T-helper 17 cell (primary cell): Measurements from ENCODE around the gene WSCD2. TPM values are rescaled to one million over a fixed set of nuclear protein-coding genes. Genes with fewer than 3 reads are reported as not detected.
A peak's percentile ranks its signal among the peaks of the same experiment; 100 is the strongest.

Experiments used
- ATAC-seq: fragments of 150-1000 bp; cut with Tn5 transposase; 2 replicates; pipeline ENCODE4 v1.10.0; 2021; ENCODE audit warnings: mild to moderate bottlenecking, moderate library complexity
- DNase-seq, 3 donors: peaks; one replicate each; pipeline versions ENCODE4 v3.0.0 to v3.0.0-alpha.2; 2020 to 2021
- H3K9me3 ChIP-seq: one replicate; pipeline ENCODE4 v1.7.0; 2013; ENCODE audit warnings: low read length, mild to moderate bottlenecking; ENCODE audit not compliant: control insufficient read depth, poor library complexity, severe bottlenecking
- H3K27ac Mint-ChIP-seq: one replicate; pipeline ENCODE4 v1.8.0; 2022; ENCODE audit warnings: mild to moderate bottlenecking, moderate library complexity, mixed read lengths
- H3K27me3 Mint-ChIP-seq: one replicate; pipeline ENCODE4 v1.8.0; 2022; ENCODE audit warnings: mixed read lengths
- H3K36me3 Mint-ChIP-seq: one replicate; pipeline ENCODE4 v1.8.0; 2022; ENCODE audit warnings: low read depth, mixed read lengths
- H3K4me1 Mint-ChIP-seq: one replicate; pipeline ENCODE4 v1.8.0; 2022; ENCODE audit warnings: mild to moderate bottlenecking, mixed read lengths
- H3K4me3 Mint-ChIP-seq: one replicate; pipeline ENCODE4 v1.8.0; 2022; ENCODE audit warnings: mild to moderate bottlenecking, moderate library complexity, mixed read lengths
- total RNA-seq, 4 donors: library from RNA in 2 of 4; stranded (reverse) in 2 of 4; gene quantifications; one replicate each; pipeline ENCODE4 v1.2.3 and lab custom pipeline; 2022 to 2026

Gene WSCD2
- total RNA-seq, 2 donors from 2014 or later: 0.60 TPM; not detected in 1

GRCh38 chr12:108141600-108142130 is 12.6 kb downstream of the WSCD2 start:
- no peaks in the 10 kb centered on the region for H3K36me3 Mint-ChIP-seq
- H3K9me3 ChIP-seq: no peaks in the 10 kb centered on the region
- ATAC-seq: no peak
- H3K27me3 Mint-ChIP-seq: peaks cover 13% of the 10 kb centered on the region
- H3K27ac Mint-ChIP-seq: no peak overlapping the region
- no peak overlapping the region for H3K4me3 Mint-ChIP-seq
- DNase-seq: no peak
- peaks cover 2% of the 10 kb centered on the region for H3K4me1 Mint-ChIP-seq

GRCh38 chr12:108143144-108143543 is 14.1 kb downstream of the WSCD2 start:
- DNase-seq: no peak
- no peaks in the 10 kb centered on the region for H3K36me3 Mint-ChIP-seq
- H3K4me3 Mint-ChIP-seq: no peak overlapping the region
- ATAC-seq: no peak
- no peaks in the 10 kb centered on the region for H3K9me3 ChIP-seq
- peaks cover 15% of the 10 kb centered on the region for H3K27me3 Mint-ChIP-seq
- H3K4me1 Mint-ChIP-seq: peaks cover 2% of the 10 kb centered on the region
- peak overlapping the region; percentile 6 for H3K27ac Mint-ChIP-seq

GRCh38 chr12:108144080-108144479 is 15.0 kb downstream of the WSCD2 start:
- DNase-seq (no peak), ATAC-seq (no peak)
- H3K27me3 Mint-ChIP-seq: peaks cover 21% of the 10 kb centered on the region
- no peaks in the 10 kb centered on the region for H3K9me3 ChIP-seq
- no peak overlapping the region for H3K27ac Mint-ChIP-seq
- no peaks in the 10 kb centered on the region for H3K4me1 Mint-ChIP-seq
- H3K36me3 Mint-ChIP-seq: no peaks in the 10 kb centered on the region
- no peak overlapping the region for H3K4me3 Mint-ChIP-seq

GRCh38 chr12:108145011-108145410 is 15.9 kb downstream of the WSCD2 start:
- Mint-ChIP-seq H3K36me3 (no peaks in the 10 kb centered on the region), H3K27me3 (peaks cover 21% of the 10 kb centered on the region), H3K4me1 (no peaks in the 10 kb centered on the region), H3K4me3 (no peak overlapping the region), H3K27ac (no peak overlapping the region)
- ATAC-seq (no peak), DNase-seq (no peak)
- no peaks in the 10 kb centered on the region for H3K9me3 ChIP-seq

DNA sequence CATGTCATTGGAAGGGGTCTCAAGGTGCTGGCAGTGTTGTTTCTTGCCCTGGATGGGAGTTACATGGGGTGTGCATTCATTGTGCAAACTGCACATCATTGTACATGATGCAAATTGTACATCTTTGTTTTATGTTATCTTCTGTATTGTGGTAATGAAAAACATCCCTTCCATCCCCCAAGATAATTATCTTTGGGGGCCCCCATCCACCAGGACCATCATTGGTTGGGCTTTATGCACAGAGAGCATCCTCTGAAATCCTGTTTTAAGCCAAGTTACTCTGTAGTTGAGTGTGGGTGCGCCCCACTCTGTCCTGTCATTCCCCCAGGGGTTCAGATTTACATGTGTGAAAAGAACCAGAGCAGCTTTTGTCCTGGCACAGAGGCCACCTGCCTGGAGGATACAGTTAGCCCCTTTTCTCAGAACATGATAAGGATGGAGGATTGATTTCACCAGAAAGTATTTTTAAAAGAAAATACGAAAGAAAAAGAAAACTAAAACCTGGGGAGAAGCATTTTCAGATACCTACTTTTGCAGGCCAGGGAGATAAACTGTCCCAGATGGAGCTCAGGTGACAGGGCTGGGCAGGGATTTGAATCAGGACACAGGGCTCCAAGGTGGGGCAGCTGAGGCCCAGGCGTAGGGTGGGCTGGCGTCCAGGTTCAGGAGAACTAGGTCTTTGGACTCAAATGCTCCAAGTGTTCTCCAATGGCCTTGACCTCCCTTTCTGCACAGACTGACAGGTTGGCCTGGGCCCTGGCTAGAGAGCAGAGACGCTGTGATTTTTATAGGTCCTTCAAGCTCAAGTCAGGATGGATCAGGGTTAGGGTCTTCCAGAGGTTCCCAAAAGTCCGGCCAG is 17.2 kb downstream of the WSCD2 start:
- H3K4me1 Mint-ChIP-seq: no peaks in the 10 kb centered on the region
- ATAC-seq (no peak), DNase-seq (no peak)
- no peaks in the 10 kb centered on the region for H3K9me3 ChIP-seq
- peaks cover 13% of the 10 kb centered on the region for H3K27me3 Mint-ChIP-seq
- no peak overlapping the region for H3K4me3 Mint-ChIP-seq
- H3K36me3 Mint-ChIP-seq: no peaks in the 10 kb centered on the region
- H3K27ac Mint-ChIP-seq: no peak overlapping the region

DNA sequence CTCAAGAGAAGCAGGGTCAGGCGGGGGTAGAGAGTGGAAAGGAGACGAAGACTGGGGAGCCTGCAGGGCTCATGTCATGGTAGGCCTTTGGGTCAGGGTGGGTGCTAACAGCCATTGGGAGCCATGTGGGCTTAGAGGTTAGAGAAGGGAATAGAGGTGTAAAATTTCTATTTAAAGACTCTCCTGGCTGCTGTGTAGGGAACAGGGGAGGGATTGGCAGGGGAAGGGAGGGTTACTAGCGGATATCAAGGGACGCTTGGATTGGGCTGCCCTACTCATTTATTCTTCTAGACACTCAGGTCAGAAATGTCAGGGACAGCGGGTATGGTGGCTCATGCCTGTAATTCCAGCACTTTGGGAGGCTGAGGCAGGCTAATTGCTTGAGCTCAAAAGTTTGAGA is 18.2 kb downstream of the WSCD2 start:
- Mint-ChIP-seq H3K4me3 (no peak overlapping the region), H3K27ac (no peak overlapping the region), H3K4me1 (no peaks in the 10 kb centered on the region), H3K36me3 (no peaks in the 10 kb centered on the region), H3K27me3 (peaks cover 12% of the 10 kb centered on the region)
- DNase-seq (no peak), ATAC-seq (no peak)
- H3K9me3 ChIP-seq: no peaks in the 10 kb centered on the region

DNA sequence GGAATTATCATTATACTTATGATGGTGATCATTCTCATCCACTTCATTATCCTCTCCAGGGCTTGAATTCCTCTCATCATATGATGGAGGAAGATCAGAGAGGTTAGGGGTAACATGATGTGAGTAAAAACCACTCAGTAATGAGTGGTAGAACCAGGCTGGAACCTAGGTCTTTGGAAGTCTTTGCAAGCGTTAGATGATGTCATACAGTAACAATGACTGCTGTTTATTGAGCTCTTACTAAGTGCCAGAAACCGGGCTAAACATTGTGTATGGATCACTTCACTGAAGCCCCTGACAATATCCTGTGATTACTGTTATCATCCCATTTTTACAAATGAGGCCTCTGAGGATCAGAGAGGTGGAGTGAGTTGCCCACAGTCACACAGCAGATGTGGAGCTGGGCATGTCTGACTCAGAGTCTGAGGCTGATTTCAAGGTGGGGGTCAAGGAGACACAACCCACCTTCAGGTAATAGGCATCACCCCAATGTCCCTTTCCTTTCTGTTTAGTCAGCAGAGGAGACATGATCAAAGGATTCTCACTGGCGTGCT is 19.5 kb downstream of the WSCD2 start:
- ATAC-seq (no peak), DNase-seq (no peak)
- Mint-ChIP-seq H3K27me3 (peaks cover 12% of the 10 kb centered on the region), H3K4me1 (no peaks in the 10 kb centered on the region), H3K36me3 (no peaks in the 10 kb centered on the region), H3K4me3 (no peak overlapping the region), H3K27ac (no peak overlapping the region)
- no peaks in the 10 kb centered on the region for H3K9me3 ChIP-seq

DNA sequence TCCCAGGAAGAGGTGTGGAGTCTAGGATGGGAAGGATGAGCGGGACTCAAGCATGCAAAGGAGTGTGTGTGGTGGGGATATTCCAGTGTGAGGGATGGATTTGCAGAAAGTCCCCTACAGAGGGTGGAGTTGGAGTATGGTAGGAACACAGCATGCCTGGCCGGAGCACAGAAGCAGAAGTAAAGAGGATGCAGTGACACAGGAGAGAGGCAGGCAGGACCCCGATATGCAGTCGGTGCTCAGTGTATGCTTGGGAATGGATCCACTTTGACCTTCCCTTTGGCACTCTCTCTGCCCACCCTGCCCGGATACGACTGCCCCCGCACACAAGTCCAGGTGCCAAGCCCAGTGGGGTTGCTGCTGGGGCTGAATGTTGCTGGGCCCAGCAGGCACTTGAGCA is 21.3 kb downstream of the WSCD2 start:
- no peaks in the 10 kb centered on the region for H3K9me3 ChIP-seq
- no peaks in the 10 kb centered on the region for H3K4me1 Mint-ChIP-seq
- H3K36me3 Mint-ChIP-seq: no peaks in the 10 kb centered on the region
- H3K4me3 Mint-ChIP-seq: no peak overlapping the region
- DNase-seq (no peak), ATAC-seq (no peak)
- H3K27me3 Mint-ChIP-seq: peaks cover 12% of the 10 kb centered on the region
- H3K27ac Mint-ChIP-seq: no peak overlapping the region

- DNase-seq (no peak), ATAC-seq (no peak)
- Mint-ChIP-seq H3K27ac (no peak overlapping the region), H3K36me3 (no peaks in the 10 kb centered on the region), H3K27me3 (peaks cover 8% of the 10 kb centered on the region), H3K4me1 (no peaks in the 10 kb centered on the region), H3K4me3 (no peak overlapping the region)
- H3K9me3 ChIP-seq: no peaks in the 10 kb centered on the region
Measured at GRCh38 chr12:108151533-108152169, 22.6 kb downstream of the WSCD2 start.

- ATAC-seq (no peak), DNase-seq (no peak)
- H3K9me3 ChIP-seq: no peaks in the 10 kb centered on the region
- no peaks in the 10 kb centered on the region for H3K4me1 Mint-ChIP-seq
- no peak overlapping the region for H3K27ac Mint-ChIP-seq
- H3K27me3 Mint-ChIP-seq: peaks cover 12% of the 10 kb centered on the region
- no peaks in the 10 kb centered on the region for H3K36me3 Mint-ChIP-seq
- no peak overlapping the region for H3K4me3 Mint-ChIP-seq
Measured at GRCh38 chr12:108152170-108152538, 23.1 kb downstream of the WSCD2 start.

DNA sequence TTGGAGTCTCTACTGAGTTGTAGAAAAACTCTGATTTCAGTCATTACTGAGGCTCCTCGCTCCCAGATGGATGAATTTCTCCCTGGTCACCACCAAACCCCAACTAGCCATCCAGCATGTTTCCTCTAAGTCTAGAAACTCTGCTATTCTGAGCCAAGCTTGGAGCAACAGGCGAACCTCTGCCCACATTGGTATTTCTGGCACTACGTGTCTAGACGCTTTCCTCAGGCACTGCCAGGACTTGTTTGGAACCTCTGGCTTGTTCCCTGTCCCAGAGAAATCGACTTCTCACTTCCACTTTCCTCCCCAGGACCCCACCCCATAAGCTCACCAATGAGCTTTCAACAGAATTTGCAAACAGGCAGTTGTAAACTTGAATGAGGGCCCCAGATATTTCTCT is 27.6 kb downstream of the WSCD2 start:
- H3K27ac Mint-ChIP-seq: no peak overlapping the region
- peaks cover 3% of the 10 kb centered on the region for H3K4me1 Mint-ChIP-seq
- ATAC-seq: no peak
- H3K36me3 Mint-ChIP-seq: no peaks in the 10 kb centered on the region
- DNase-seq: no peak
- no peak overlapping the region for H3K4me3 Mint-ChIP-seq
- H3K9me3 ChIP-seq: no peaks in the 10 kb centered on the region
- H3K27me3 Mint-ChIP-seq: peaks cover 27% of the 10 kb centered on the region

- DNase-seq (no peak), ATAC-seq (no peak)
- Mint-ChIP-seq H3K27me3 (peaks cover 27% of the 10 kb centered on the region), H3K36me3 (no peaks in the 10 kb centered on the region), H3K4me3 (no peak overlapping the region), H3K27ac (no peak overlapping the region), H3K4me1 (peaks cover 3% of the 10 kb centered on the region)
- H3K9me3 ChIP-seq: no peaks in the 10 kb centered on the region
Measured at GRCh38 chr12:108157870-108158459, 28.9 kb downstream of the WSCD2 start.

DNA sequence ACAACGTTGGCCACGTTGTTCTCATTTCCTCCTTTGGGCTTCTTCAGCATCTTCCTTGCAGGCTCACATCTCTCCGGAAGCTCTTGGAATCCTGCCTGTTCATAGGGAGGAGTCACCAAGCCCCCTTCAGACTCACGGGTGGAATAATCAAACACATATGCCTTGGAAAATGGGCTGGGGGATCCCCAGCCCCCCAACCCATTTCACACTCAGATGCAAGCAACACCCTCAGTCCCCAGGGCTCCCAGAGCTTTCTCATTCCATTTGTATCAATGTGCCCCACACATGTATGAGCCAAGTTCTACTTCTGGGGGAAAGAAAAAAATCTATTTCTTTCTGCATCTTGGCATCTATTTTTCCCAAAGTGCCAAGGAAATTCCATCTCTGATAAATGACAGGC is 33.1 kb downstream of the WSCD2 start:
- H3K36me3 Mint-ChIP-seq: no peaks in the 10 kb centered on the region
- ATAC-seq: no peak
- DNase-seq: no peak
- peaks cover 3% of the 10 kb centered on the region for H3K4me1 Mint-ChIP-seq
- H3K9me3 ChIP-seq: no peaks in the 10 kb centered on the region
- no peak overlapping the region for H3K27ac Mint-ChIP-seq
- H3K27me3 Mint-ChIP-seq: peaks cover 28% of the 10 kb centered on the region
- H3K4me3 Mint-ChIP-seq: no peak overlapping the region
